Hypothalamus (tissue), 51 donors: ENCODE results near the gene MBNL3.
A peak's percentile ranks its signal among the peaks of the same experiment; 100 is the strongest.

Experiments used
- DNase-seq, 51 donors: peaks; one replicate each; lab custom pipeline; 2025; lab: John Stamatoyannopoulos, UW

MBNL3 gene, protein sequence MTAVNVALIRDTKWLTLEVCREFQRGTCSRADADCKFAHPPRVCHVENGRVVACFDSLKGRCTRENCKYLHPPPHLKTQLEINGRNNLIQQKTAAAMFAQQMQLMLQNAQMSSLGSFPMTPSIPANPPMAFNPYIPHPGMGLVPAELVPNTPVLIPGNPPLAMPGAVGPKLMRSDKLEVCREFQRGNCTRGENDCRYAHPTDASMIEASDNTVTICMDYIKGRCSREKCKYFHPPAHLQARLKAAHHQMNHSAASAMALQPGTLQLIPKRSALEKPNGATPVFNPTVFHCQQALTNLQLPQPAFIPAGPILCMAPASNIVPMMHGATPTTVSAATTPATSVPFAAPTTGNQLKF

GRCh38 chrX:132488819-132489577 lies at the start of gene MBNL3:
Gene MBNL3 (minus strand): TSS chrX:132489038. CDS start chrX:132439611, 49,427 bp downstream.
- peak in 45 of 51 donors; percentile 0 to 69 (median 17) for DNase-seq

- DNase-seq: no peak
Observed at GRCh38 chrX:132533409-132533808, 44.6 kb upstream of the MBNL3 start.

DNA sequence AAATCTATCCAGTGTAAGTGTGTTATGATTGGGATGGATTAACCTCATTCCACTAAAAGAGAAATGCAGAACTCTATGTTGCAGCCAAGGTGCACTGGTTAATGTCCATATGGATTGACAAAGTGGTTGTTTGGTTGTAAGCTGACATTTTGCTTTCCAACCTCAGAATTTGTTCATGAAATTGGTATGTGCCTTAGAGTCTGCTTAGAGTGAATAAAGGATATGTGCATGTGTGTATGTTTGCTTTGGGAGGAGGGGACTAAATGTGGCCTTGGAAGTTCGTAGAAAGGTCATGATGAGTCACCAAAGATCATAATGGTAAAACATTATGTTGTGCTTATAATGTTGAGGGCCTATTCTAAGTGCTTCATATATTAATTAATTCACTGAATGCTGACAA lies 44.1 kb upstream of the MBNL3 start:
- no peak for DNase-seq

DNA sequence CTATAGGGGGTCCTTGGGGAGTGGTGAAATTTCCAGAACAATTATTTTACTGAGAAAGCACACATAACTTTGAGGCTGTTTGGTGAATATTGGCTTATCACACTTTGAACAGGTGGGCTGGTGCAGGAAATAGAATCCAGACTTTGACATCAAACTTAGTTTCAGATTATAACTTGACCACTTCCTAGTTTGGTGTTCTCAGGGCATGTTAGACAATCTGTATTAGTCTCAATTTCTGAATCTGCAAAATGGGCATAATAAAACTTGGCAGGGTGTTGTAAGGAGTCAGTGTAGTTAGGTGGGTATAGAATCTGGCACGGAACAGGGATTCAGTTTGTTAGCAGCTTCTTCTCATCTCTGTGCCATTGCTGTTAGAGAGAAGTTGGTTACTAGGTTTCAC lies 43.3 kb upstream of the MBNL3 start:
- DNase-seq: no peak

DNA sequence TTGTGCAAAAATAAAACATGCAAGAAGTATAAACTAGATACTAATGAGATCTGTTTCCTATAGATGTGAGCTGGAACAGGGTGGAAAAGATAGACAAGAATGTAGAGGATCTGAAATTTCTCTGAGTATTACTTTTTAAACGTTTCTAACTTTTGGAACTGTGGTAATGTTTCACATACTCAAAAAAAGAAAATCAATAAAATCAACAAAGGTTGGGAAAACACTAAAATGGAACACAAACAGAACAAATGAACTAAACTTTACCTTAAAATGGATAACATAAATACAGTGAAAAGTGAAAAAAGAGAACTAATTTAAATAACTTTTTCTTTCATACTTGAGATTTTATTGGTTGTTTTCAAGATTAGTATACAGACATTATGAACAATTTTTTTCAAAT lies 32.0 kb upstream of the MBNL3 start:
- no peak for DNase-seq

DNA sequence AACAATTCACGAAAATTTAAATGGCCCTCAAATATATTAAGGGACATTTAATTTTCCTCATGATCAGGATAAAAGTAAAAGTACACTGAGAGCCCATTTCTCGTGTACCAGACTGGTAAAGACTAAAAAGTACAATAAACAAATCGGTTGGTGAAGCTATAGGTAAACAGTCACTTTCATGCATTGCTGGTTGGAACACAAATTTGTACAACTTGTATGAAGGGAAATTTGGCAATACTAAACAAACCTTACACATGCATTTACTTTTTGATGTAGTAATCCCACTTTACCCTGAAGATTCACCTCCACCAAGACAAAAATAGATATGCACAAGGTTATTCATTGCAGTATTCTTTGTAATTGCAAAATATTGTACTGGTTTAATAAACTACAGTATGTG lies 31.4 kb upstream of the MBNL3 start:
- no peak for DNase-seq

DNA sequence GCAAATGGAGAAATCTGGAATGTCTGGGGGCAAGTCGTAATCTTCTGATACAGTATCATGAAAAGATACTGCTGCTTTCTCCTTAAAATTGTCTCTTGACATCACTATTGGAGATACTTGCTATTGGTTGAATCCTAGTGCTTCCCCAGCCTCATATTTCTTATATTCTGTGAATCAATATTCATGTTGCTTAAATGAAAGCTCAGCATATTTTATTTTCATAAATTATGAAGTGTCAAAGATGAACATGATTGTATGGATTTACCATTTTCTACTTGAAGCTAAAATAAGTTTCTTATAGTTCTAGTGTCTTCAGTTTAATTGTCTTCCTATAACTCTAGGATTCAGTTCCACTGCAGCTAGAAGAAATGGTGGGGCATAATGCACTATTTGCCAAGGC lies 29.6 kb upstream of the MBNL3 start:
- no peak for DNase-seq

DNA sequence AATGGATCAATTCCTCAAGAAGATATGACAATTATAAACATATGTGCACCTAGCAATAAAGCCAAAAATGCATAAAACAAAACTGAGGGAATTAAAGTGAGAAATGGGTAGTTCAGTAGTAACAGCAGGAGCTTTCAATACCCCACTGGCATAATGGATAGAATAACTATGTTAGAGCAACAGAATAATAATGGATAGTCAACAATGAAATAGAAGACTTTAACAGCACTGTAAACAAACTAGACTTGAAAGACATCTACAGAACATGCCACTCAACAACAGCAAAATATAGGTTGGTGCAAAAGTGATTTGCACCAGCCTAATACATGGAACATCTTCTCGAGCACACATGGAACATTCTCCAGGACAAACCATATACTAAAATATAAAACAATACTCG lies 20.0 kb upstream of the MBNL3 start:
- no peak for DNase-seq

- peak in 1 of 51 donors; percentile 1 for DNase-seq
Observed at GRCh38 chrX:132505116-132505515, 16.3 kb upstream of the MBNL3 start.

GRCh38 chrX:132504417-132504816 lies 15.6 kb upstream of the MBNL3 start:
- no peak for DNase-seq

DNA sequence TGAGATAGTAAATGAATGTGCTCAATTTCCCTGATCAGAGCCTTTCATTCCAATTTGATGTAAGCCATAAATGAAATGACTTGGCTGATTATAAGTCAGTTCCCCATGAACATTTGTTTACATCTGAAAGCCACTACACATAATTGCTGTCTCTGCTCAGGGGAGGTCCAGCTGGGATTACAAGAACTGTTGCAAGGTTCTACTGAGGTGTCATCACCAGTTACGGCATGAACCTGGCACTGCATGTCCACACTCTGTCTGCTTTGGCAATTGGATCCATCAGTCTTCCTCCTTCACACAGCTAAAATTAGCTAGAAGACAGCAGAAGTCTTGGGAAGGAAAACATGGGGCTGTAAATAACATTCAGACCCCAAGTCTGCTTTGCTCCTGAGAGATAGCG lies 12.8 kb upstream of the MBNL3 start:
- no peak for DNase-seq

DNA sequence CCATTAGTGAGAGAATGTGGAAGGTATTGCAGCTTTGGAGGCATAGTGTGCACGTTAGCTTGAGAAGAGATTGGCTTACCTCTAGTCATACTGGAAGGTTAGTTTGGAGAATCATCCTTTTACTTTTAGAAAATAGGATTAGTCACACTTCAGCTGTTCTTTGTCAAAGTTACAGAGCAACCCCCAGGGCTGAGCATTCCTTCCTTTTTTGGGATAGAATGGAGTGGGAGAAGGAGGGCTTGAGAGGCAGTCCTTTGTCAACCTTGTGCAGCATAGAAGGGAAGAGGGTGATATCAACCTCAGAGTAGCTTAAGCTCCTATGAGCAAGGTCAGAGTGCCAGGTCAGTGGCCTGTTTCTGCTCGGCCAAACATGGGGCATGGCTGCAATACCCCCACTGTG lies 8.6 kb upstream of the MBNL3 start:
- no peak for DNase-seq

GRCh38 chrX:132493095-132493494 lies 4.3 kb upstream of the MBNL3 start:
- no peak for DNase-seq

- peak in 8 of 51 donors; percentile 0 to 1 (median 0) for DNase-seq
Observed at GRCh38 chrX:132491191-132491590, 2.4 kb upstream of the MBNL3 start.

GRCh38 chrX:132489578-132490419 lies 961 bp upstream of the MBNL3 start:
- peak in 16 of 51 donors; percentile 0 to 11 (median 2) for DNase-seq

GRCh38 chrX:132488180-132488705 lies 595 bp downstream of the MBNL3 start:
- no peak for DNase-seq

- DNase-seq: no peak
Observed at GRCh38 chrX:132486599-132487178, 2.1 kb downstream of the MBNL3 start.

- no peak for DNase-seq
Observed at GRCh38 chrX:132483951-132484350, 4.9 kb downstream of the MBNL3 start.

- peak in 1 of 51 donors; percentile 8 for DNase-seq
Observed at GRCh38 chrX:132483488-132483887, 5.3 kb downstream of the MBNL3 start.

GRCh38 chrX:132482632-132483031 lies 6.2 kb downstream of the MBNL3 start:
- DNase-seq: no peak
